GM18861 (cell line): ENCODE measurements around the gene CCDC117.

ENCODE experiments used
- ATAC-seq: cut with Tn5 transposase; IDR thresholded peaks from one replicate; pipeline ENCODE4 v1.9.1; 2021; ENCODE audit not compliant: unreplicated experiment

Gene CCDC117

DNA sequence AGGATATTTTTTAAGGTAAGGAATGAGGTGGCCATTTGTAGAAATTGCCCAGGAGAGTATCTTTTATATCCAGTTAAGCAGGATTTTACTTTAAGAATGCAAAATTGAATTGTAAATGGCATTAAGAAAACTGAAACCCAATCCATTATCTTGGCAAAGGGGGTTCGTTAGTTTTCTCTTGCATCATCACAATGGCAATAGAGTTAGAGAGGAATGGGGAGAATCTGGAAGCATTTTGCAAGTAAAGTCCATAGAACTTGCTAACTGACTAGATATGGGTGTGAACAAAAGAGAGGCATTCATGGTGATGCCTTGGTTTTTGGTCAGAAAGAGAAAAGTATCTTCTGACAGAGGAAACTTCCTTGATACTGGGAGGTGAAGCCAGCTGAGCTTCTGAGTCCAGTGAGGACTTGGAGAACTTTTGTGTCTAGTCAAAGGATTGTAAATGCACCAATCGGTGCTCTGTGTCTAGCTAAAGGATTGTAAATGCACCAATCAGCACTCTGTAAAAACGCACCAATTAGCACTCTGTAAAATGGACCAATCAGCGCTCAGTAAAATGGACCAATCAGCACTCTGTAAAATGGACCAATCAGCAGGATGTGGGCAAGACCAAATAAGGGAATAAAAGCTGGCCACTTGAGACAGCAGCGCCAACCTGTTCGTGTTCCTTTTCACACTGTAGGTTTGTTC lies 3.6 kb upstream of the CCDC117 start:
- no peak for ATAC-seq

GRCh38 chr22:28769394-28770085 lies 3.0 kb upstream of the CCDC117 start:
- no peak for ATAC-seq

DNA sequence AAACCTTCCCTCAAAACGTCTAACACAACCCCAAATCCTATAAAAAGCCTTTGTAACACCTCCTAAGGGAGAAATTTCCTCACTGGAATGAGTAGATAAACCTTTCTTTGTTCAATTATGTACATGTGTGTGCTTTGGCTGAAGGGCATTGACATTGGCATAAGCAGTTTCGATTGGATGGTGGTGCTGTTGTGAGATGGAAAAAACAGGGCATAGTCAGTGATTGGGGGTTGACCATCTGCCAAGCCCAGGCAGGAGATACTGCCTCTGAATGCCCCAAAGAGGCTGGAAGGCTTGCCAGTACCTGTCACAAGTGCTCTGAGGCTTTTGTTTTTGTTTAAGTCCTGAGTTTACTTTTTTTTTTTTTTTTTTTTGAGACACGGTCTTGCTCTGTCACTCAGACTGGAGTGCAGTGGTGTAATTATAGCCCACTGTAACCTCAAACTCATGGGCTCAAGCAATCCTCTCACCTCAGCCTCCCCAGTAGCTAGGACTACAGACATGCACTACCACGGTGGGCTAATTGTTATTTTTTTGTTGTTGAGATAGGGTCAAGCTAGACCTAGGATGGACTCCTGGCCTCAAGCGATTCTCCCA lies 1.2 kb upstream of the CCDC117 start:
- no peak for ATAC-seq

DNA sequence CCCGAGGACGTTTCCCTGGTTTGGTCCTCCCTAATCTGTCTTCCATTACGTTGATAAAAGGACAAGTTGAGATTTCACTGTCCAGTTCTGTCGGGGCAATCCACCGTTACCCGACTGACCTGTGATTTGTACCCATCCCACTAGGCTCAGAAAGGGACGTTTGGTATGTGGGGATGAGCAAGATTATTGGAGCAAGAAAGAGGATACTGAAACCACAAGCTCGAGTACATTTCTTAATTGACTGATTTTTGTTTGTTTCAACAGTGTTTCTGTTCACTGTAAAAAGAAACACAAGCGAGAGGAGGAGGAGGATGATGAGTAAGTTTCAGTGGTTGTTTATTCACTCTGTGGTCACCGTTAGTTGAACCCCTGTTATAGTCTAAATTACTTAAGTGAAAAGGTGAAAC lies 969 bp downstream of the CCDC117 start:
- ATAC-seq: peak; percentile 36

- ATAC-seq: no peak
Observed at GRCh38 chr22:28774378-28774777, 1.9 kb downstream of the CCDC117 start.

DNA sequence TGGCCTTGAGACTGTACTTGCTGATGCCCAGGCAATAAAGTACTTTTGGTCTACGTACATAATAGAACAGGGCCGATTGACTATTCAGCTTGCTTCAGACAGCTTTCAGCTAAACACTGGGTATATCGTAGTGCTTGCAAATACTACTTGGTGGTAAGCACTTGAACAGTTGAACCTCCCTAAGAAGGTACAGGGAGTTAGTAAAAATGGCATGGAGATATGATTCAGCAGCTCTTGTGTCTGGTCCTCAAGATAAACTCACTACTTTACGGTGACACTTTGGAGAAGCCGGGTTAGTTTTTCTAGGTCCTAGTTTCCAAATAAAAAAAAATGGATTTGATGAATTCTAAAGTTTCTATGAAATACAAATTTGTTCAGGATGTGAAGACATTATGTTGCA lies 7.3 kb downstream of the CCDC117 start:
- ATAC-seq: no peak

DNA sequence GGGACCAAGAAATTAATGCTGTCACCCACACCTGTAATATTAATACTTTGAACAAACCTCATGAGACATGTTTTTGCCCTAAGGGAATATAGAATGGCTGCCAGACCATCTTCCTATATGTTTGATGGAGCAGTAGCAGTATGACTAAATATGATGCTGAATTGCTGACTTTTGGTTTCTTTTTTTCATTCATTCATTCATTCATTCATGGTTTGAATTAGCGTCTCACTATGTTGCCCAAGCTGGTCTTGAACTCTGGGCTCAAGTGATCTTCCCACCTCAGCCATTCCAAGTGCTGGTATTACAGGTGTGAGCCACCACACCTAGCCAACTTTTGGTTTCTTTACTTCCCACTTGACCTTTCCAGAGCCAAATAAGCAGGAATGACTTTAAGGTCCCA lies 7.8 kb downstream of the CCDC117 start:
- ATAC-seq: no peak

DNA sequence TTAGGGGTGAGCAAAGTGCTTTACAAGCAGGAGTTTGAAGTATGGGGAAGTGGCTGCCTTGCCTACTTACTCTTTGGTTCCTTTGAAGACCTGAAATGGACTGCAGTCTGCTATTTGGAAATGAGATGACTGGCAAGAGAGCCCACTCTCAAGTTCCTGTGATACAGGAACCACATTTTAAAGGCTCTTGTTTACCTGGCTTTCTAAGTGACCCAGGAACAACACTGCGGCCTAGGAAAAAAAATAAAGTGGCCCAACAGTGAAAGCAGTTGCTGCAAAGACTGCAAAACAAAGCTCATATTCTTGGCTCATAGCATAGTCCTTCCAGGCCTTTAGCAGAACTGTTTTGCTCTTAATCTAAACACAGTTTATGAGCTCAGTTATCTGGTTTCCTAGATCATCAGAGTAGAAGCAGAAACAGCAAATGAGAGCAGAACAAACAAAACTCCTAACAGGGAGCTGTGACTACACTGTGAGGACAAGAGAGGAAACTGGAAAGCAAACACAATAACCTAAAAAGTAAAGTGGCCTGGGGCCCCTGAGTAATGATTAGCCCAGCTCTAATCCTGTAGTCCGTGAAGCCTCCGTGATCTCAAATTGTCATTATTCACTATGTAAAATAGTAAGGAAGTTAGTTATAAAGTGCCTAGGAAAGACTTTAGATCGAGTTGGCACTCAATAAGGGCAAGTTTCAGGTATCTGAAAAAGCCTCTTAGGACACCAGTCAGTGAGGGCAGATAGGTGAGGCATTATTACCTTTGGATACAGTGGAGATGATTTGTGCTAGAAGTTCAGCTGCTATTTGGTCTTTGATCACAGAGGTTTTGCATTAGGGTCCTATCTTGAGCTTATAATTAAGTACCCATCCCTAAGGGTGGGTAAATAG lies 11.5 kb downstream of the CCDC117 start:
- ATAC-seq: no peak

- ATAC-seq: no peak
Observed at GRCh38 chr22:28788601-28789000, 16.1 kb downstream of the CCDC117 start.

DNA sequence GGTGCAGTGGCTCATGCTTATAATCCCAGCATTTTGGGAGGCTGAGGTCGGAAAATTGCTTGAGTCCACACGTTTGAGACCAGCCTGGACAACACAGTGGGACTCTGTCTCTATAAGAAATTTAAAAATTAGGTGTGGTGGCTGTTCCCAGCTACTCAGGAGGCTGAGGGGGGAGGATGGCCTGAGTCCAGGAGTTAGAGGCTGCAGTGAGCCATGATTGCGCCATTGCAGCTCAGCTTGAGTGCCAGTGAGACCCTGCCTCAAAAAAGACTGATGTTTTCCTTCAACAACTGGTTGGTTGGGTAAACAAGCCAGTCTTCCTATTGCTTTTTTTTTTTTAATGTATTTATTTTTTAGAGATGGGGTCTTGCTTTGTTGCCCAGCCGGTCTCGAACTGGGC lies 18.6 kb downstream of the CCDC117 start:
- ATAC-seq: no peak

GRCh38 chr22:28791841-28792490 lies 19.5 kb downstream of the CCDC117 start:
- peak; percentile 48 for ATAC-seq

DNA sequence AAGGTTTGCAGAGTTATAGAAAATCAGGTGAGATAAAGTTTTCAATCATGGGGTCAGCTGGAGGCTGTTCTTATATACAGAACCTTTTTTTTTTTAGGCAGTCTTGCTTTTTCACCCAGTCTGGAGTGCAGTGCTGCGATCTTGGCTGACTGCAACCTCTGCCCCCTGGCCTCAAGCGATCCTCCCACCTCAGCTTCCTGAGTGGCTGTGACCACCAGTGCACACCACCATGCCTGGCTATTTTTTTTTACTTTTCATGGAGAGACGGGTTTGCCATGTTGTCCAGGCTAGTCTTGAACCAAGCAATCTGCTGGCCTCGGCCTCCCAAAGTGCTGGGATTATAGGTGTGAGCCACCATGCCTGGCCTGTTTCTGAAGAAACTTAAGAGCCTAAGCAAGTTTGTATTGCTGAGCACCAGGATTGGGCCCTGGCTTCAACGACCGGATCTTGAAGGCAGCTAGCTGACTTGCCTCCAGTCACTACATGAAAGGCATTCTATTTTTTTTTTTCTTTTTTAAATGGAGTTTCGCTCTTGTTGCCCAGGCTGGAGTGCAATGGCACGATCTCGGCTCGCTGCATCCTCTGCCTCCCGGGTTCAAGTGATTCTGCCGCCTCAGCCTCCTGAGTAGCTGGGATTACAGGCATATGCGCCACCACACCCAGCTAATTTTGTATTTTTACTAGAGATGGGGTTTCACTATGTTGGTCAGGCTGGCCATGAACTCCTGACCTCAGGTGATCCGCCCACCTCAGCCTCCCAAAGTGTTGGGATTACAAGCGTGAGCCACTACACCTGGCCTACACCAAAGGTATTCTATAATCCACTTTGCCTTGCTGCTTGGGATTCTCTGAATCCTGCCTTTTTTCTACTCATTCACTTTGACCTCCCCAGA lies 20.2 kb downstream of the CCDC117 start:
- peak; percentile 15 for ATAC-seq

GRCh38 chr22:28793976-28794584 lies 21.6 kb downstream of the CCDC117 start:
- ATAC-seq: no peak

DNA sequence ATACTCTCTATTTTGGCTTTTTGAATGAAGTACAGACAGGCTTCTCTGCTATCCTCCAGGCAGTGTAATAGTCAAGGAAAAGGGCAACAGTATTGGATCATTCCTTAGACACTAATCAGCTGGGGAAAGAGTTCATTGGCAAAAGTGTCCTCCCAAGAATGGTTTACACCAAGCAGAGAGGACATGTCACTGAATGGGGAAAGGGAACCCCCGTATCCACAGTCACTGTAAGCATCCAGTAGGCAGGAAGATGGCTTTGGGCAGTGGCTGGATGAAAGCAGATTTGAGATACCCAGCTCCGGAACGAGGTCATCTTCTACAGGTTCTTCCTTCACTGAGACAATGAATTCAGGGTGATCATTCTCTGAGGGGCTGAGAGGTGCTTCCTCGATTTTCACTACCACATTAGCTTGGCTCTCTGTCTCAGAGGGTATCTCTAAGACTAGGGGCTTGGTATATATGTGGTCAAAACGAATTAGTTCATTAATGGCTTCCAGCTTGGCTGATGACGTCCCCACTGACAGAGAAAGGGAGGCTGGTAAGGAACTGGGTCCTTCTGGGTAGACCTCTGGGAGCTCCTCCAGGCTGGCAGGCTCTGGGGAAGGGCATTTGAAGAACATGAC lies 22.7 kb downstream of the CCDC117 start:
- no peak for ATAC-seq

- ATAC-seq: no peak
Observed at GRCh38 chr22:28795932-28796856, 23.7 kb downstream of the CCDC117 start.

- ATAC-seq: no peak
Observed at GRCh38 chr22:28798810-28799605, 26.5 kb downstream of the CCDC117 start.
